ENCODE data around the gene ZBED1.
"Not testable (repeated sequence)": the region's sequence is repeated elsewhere in the genome, so short reads cannot be mapped to it uniquely, and the experiment has no call there.

GRCh38 chrX:2477313-2477712 lies 23.5 kb downstream of the ZBED1 start:
- TF ChIP-seq CTCF (conservative IDR thresholded peaks at IDR 0.05; ENCODE audit: low read depth, low read length); EZH2 (IDR thresholded peaks at IDR 0.05; ENCODE audit: low read length, unreplicated experiment): not testable (repeated sequence)
